Subcutaneous preadipocyte (primary cell): ENCODE data around the gene NENF. TPM values are rescaled to one million over a fixed set of nuclear protein-coding genes. Genes with fewer than 3 reads are reported as not detected.

ENCODE experiments used
- total RNA-seq: library from RNA; depleted of rRNA; stranded (reverse); fragments of >200 nt; gene quantifications from 2 replicates; pipeline ENCODE4 v1.2.3, GENCODE V29; 2012

The NENF gene
- 27.8 and 36.0 TPM in 2 replicates for total RNA-seq

GRCh38 chr1:212432661-212433576 lies at the start of gene NENF:
Gene NENF (plus strand): TSS chr1:212432920. CDS start chr1:212432944, 24 bp downstream.

GRCh38 chr1:212414328-212415106 lies 18.2 kb upstream of the NENF start, which contains the start of gene PACC1:
Gene PACC1 (minus strand): TSS chr1:212414886. CDS start chr1:212414757, 129 bp downstream.

Other genes with a start within 250 kb of the NENF start
- 25.4 and 28.9 TPM in 2 replicates for gene PPP2R5A, start 147.5 kb upstream of the NENF start, total RNA-seq
- gene PACC1, start 18.0 kb upstream of the NENF start, total RNA-seq, result 6.2 and 9.6 TPM in 2 replicates
- gene ATF3, start 175.8 kb downstream of the NENF start, total RNA-seq, result 1.2 and 3.3 TPM in 2 replicates